ENCODE measurements around the gene STRBP.

STRBP gene

DNA sequence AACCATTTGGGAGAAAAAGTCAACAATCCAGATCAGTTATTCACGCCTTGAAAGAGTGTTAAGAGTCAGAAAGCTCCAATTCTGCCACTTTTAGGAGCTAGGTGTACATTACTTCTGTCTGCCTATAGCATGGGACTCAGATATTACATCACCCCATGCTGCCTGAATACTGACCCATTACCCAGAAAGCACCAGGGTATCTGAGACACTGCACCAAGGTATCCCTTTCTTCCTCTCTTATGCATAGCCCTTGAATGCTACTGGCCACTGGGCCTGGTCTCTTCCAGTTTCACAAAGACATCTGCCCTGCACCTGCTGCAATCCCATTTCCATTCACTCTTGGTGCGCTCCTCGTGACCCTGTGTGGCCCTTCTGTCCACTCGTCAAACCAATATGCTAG, 2.6 kb downstream of the STRBP start:
- H3K36me3 ChIP-seq (ENCODE audit: control insufficient read depth, insufficient read depth, low read length): no peaks in the 10 kb centered on the region
- no peak overlapping the region for H3K4me3 ChIP-seq (ENCODE audit: low read depth, low read length)
- no peak overlapping the region for H3K9ac ChIP-seq

DNA sequence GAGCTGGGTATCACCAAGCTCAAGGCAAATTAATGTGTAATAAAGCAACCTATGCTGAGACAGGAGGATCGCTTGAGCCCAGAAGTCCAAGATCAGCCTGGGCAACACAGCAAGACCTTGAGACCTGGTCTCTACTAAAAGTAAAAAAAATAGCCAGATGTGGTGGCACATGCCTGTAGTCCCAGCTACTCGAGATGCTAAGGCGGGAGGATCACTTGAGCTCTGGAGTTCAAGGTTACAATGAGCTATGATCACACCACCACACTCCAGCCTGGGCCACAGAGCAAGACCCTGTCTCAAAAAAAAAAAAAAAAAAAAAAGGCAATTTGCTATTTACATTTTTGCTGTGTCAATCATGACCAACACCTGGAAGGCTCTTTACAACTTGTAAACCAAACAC, 5.2 kb downstream of the STRBP start:
- Histone ChIP-seq H3K4me1 (peaks cover 2% of the 10 kb centered on the region), H3K9ac (no peak overlapping the region), H3K36me3 (ENCODE audit: control insufficient read depth, insufficient read depth, low read length) (no peaks in the 10 kb centered on the region), H3K27me3 (ENCODE audit: control insufficient read depth, insufficient read depth, low read length) (no peaks in the 10 kb centered on the region), H3K9me3 (ENCODE audit: control insufficient read depth, low read length) (no peaks in the 10 kb centered on the region), H3K4me2 (ENCODE audit: low read length) (no peak overlapping the region), H2AFZ (no peak overlapping the region), H3K27ac (peak overlapping the region; percentile 30), H3K79me2 (no peaks in the 10 kb centered on the region), H3K4me3 (ENCODE audit: low read depth, low read length) (no peak overlapping the region)
- TF ChIP-seq, protein P1, sequence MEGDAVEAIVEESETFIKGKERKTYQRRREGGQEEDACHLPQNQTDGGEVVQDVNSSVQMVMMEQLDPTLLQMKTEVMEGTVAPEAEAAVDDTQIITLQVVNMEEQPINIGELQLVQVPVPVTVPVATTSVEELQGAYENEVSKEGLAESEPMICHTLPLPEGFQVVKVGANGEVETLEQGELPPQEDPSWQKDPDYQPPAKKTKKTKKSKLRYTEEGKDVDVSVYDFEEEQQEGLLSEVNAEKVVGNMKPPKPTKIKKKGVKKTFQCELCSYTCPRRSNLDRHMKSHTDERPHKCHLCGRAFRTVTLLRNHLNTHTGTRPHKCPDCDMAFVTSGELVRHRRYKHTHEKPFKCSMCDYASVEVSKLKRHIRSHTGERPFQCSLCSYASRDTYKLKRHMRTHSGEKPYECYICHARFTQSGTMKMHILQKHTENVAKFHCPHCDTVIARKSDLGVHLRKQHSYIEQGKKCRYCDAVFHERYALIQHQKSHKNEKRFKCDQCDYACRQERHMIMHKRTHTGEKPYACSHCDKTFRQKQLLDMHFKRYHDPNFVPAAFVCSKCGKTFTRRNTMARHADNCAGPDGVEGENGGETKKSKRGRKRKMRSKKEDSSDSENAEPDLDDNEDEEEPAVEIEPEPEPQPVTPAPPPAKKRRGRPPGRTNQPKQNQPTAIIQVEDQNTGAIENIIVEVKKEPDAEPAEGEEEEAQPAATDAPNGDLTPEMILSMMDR (IDR thresholded peaks at IDR 0.05): no peak

More for the DNA sequence above, 2.6 kb downstream of the STRBP start:
- TF ChIP-seq, protein P1 (IDR thresholded peaks at IDR 0.05): no peak
- Histone ChIP-seq H3K79me2 (no peaks in the 10 kb centered on the region), H3K9me3 (ENCODE audit: control insufficient read depth, low read length) (no peaks in the 10 kb centered on the region), H3K27ac (no peak overlapping the region), H3K4me1 (peaks cover 2% of the 10 kb centered on the region), H3K4me2 (ENCODE audit: low read length) (no peak overlapping the region), H2AFZ (no peak overlapping the region), H3K27me3 (ENCODE audit: control insufficient read depth, insufficient read depth, low read length) (no peaks in the 10 kb centered on the region)

DNA sequence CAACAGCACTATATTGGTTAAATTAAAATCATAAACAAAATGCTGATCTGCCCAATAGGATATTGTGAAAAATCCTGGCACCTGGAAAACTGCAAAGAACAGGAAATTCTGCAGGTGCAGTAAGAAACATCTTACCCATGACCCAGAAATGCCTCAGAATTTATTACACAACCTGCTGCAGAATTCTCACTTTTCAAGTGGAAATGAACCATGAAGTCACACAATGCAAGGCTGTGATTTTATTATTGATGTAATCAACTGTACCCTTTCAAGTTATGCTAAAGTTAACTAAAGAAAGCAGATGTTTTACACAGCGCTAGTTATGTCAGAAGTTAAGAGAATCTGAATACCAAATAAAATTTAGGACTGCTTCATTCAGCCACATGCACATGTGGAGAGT, 6.0 kb downstream of the STRBP start:
- no peaks in the 10 kb centered on the region for H3K9me3 ChIP-seq (ENCODE audit: control insufficient read depth, low read length)
- no peak overlapping the region for H3K9ac ChIP-seq
- H3K36me3 ChIP-seq (ENCODE audit: control insufficient read depth, insufficient read depth, low read length): no peaks in the 10 kb centered on the region
- H2AFZ ChIP-seq: no peak overlapping the region
- H3K4me3 ChIP-seq (ENCODE audit: low read depth, low read length): no peak overlapping the region
- peak overlapping the region; percentile 32 for H3K27ac ChIP-seq
- H3K4me2 ChIP-seq (ENCODE audit: low read length): peak overlapping the region; percentile 29
- H3K79me2 ChIP-seq: peaks cover 2% of the 10 kb centered on the region
- no peaks in the 10 kb centered on the region for H3K27me3 ChIP-seq (ENCODE audit: control insufficient read depth, insufficient read depth, low read length)
- TF ChIP-seq, protein P1 (IDR thresholded peaks at IDR 0.05): no peak
- peaks cover 2% of the 10 kb centered on the region for H3K4me1 ChIP-seq

DNA sequence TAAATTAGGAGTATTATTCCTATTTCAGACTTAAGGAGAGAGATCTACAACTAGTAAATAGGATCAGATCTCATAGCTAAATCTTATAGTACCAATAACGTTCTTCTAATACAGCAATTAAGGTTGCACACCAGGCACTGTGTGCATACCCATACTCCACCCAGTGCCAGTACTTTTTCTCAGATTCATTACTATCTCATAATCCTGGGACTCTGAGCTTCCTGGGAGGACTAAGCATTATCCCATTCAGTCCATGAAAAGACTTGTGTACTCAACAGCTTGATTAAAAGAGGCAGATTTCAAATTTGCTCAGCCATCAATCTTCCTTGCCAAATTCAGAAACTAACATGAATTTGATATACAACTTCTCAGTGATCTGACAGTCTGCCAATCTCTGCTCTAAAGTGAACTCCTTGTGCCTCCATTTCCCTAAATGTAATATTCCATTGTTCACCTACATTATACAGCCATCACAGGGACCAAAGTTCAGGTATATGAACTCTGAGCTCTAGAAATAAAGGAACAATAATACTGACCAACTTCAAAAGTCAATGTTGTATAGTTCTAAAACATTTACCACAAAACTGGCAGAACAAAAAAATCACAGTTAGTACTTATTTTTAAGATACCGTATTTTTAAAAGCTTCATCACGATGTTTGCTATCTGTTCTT, 7.2 kb downstream of the STRBP start:
- Histone ChIP-seq H3K79me2 (peaks cover 11% of the 10 kb centered on the region), H3K9me3 (ENCODE audit: control insufficient read depth, low read length) (no peaks in the 10 kb centered on the region), H3K4me1 (no peaks in the 10 kb centered on the region), H3K9ac (no peak overlapping the region), H3K4me3 (ENCODE audit: low read depth, low read length) (no peak overlapping the region), H3K4me2 (ENCODE audit: low read length) (no peak overlapping the region), H3K27me3 (ENCODE audit: control insufficient read depth, insufficient read depth, low read length) (no peaks in the 10 kb centered on the region), H2AFZ (no peak overlapping the region), H3K27ac (no peak overlapping the region), H3K36me3 (ENCODE audit: control insufficient read depth, insufficient read depth, low read length) (no peaks in the 10 kb centered on the region)
- TF ChIP-seq, protein P1 (IDR thresholded peaks at IDR 0.05): no peak

DNA sequence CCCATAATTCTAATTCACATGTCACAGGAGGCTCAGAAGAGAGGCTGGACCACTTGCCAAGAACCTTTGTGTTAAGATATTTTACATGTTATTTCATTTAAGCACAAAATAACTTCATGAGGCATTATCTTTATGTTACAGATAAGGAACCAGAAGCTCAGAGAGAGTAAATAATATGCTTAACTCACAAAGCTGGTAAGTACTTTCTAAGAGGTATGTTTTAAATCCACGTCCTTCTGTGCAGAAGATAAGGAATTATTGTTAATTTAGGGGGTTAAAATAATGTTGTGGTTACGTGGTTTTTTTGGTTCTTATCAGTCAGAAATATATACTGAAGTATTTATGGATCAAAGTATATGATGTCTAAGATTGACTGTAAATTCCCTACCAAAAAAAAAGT, 8.0 kb downstream of the STRBP start:
- no peaks in the 10 kb centered on the region for H3K4me1 ChIP-seq
- H3K4me3 ChIP-seq (ENCODE audit: low read depth, low read length): no peak overlapping the region
- TF ChIP-seq, protein P1 (IDR thresholded peaks at IDR 0.05): no peak
- H3K36me3 ChIP-seq (ENCODE audit: control insufficient read depth, insufficient read depth, low read length): no peaks in the 10 kb centered on the region
- H2AFZ ChIP-seq: no peak overlapping the region
- H3K27me3 ChIP-seq (ENCODE audit: control insufficient read depth, insufficient read depth, low read length): no peaks in the 10 kb centered on the region
- H3K9ac ChIP-seq: no peak overlapping the region
- no peaks in the 10 kb centered on the region for H3K9me3 ChIP-seq (ENCODE audit: control insufficient read depth, low read length)
- H3K79me2 ChIP-seq: peaks cover 13% of the 10 kb centered on the region
- no peak overlapping the region for H3K27ac ChIP-seq
- no peak overlapping the region for H3K4me2 ChIP-seq (ENCODE audit: low read length)

All from parathyroid adenoma (tissue), 2 donors.